HuH-7.5 (cell line): ENCODE data around the gene HOXA6.

Experiments used
- DNase-seq: peaks from one replicate; pipeline ENCODE4 v3.0.0; 2011; ENCODE audit warnings: low spot score

HOXA6 gene

DNA sequence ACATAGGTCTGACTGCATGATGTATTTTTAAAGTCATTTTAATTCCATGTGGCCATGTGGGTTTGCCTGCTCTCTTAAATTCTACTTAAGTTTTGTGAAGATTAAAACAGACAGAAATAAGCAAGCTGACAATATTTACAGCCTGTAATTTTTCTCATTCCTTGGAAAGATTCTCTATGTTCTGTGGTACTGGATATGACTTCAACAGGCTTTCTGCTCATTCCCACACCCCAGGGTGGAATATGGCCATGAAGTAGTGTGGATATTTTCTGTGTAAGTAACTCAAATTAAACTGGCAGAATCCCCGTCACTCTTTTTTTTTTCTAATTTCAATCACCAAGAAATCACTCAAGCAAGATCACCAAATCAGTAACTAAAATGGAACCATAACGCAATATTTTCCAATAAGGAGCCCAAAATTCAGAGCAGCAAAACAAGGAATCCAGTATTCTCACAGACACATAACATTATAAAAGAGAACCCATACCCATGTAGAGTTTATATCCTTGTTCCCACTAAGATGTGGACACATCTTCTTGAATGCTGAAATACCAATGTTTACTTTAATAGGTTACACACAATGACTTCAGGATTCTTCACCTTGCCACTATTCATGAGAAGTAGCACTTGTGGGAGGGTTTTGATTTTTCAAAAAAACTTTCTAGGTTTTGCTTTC is 9.8 kb downstream of the HOXA6 start:
- DNase-seq = no peak

DNA sequence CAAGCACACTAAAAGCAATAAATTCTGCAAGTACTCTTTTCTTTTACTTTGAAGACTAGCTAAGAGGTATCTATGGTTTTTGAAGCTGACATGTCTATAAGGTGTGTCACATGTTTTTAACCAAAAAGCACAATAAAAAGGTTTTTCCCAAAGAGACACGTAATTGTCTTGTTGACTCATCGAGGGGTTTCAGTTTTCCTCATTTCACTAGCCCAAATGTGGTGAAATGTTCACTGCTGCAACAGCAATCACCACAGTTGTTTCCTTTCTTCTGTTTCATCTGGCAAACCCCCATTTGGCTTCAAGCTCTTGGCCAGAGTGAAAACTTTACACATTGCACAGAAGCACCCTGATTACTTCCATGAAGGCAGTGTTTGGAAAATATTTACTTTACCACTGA is 13.2 kb downstream of the HOXA6 start:
- DNase-seq = no peak

DNA sequence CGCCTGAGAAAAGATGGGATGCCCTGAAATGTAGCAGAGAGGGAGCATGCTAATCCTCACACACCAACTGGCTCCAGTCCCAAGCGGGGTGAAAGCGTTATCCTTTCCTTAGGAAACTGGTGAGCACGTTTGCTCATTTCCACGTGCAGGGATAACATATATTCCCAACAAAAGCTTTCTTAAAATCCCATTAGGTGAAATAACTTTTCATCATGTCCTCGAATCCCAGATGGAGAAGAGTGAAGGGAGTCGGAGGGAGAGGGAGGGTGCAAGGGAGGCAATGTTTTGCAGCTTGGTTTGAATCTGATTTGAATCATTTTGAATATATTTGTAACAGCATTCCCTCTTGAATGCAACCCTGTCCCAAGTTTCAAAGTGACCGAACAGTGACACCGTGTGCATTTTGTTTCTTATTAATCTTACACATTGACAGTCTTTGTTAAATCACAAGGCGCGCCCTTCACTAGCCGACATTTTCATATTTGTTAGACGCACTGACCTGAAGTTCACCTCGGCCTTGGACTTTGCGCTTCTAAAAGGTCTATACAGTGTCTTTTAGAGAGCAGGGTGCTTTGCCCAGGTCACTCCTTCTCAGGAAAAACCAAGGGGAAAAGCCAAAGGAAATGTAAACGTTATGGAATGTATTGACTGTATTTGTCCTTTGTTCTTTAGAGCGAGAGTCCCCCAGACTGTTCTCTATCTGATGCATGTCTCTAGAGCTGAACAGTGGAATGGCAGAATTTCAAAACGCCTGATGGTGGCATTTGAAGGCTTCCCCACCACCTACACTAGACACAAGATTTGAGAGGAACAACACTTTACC is 14.0 kb downstream of the HOXA6 start:
- DNase-seq = no peak

DNA sequence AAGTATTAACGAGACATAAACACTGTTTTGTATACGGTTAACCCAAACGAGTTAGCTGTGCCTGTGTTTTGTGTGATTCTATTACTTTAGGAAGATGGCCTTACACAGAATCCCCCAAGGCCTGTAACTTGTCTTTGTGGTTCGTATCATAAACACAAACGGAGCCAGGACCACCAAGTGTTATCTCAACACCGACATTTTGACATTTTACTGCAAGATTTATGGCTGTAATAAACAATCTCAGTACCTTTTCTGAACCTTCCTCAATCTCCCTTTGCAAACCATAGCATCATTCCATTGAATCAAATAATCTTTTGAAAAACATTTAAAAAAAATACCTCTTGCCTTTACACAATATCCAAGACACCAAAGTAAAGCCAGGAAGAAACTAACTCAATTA is 14.6 kb downstream of the HOXA6 start:
- no peak for DNase-seq

DNA sequence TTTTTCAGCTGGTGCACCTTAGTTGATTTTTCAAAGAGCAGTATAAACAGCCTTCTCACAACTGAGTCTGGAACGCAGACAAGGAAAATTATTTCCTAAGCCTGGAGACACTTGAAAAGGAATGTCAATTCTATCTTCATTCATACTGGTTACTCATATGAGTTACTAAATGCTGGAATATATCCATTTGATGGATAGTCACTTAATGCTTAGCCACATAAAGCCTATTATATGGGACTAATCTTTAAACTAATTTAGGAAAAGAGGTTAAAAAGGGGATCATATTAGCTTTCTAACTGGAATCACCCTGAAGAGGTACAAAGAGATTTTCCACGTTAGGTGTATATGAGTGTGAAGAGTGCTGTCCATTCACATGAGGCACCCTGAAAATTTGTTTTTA is 15.4 kb downstream of the HOXA6 start:
- no peak for DNase-seq

DNA sequence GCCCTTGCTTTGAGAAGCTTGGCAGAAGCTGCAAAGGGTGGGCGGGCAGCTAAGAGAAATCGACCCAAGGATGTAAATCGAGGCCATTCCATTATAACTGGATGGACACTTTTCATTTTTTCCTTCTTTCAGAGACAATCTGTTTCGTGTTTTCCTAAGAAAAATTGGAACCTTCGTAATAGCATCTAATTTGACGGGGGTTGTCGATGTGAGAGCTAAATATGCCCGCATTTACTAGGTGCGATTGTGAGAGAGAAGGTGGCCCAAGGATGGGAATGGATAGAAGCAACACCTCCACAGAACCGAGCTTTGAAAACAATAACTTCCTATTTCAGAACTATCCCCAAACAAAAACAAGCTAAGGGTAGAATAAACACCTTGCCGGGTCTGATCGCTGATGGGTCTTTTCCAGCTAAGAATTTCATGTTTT is 16.2 kb downstream of the HOXA6 start:
- no peak for DNase-seq

DNA sequence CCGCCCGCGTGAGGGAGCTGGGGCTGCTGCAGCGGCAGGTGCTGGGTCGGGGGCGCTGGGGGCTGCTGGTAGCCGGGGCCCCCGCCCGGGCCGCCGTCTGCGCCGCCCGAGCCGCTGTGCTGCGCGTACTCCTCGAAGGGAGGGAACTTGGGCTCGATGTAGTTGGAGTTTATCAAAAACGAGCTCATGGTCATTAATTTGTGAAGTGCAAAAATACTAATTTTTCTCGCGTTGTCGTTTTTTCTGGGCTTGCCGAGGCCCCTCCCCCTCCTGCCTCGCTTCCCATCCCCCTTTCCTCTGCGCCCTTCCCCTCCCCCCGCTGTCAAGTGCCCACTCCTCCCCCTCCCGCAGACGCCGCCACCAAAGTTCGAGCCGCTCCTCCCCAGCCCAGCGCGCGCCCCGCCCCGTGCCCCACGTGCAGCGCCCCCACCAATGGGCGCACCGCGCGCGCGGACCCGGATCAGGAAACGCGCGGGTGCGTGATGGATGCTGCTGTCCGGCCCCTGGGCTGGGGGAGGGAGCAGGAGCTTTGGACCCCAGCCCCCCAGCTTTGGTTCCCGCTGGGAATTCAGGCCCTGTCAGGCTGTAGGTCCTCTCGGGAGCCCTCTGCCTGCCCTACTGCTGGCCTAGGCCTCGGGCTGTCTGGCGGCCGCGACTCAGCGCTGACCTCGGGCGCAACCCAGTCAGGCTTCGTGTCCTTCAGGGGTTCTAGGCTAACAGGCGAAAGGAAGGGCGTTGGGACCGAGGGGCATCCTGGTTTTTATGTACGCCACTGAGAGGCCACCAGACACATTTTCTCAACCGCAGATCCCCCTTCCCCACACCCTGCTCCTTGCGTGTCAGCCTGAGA is 16.8 kb downstream of the HOXA6 start, which contains the start of gene HOXA4:
TSS of gene HOXA4 (minus strand) at position 218 of the 850 bp plus-strand sequence. CDS start at position 194, 24 bp downstream.
- peak; percentile 87 for DNase-seq

DNA sequence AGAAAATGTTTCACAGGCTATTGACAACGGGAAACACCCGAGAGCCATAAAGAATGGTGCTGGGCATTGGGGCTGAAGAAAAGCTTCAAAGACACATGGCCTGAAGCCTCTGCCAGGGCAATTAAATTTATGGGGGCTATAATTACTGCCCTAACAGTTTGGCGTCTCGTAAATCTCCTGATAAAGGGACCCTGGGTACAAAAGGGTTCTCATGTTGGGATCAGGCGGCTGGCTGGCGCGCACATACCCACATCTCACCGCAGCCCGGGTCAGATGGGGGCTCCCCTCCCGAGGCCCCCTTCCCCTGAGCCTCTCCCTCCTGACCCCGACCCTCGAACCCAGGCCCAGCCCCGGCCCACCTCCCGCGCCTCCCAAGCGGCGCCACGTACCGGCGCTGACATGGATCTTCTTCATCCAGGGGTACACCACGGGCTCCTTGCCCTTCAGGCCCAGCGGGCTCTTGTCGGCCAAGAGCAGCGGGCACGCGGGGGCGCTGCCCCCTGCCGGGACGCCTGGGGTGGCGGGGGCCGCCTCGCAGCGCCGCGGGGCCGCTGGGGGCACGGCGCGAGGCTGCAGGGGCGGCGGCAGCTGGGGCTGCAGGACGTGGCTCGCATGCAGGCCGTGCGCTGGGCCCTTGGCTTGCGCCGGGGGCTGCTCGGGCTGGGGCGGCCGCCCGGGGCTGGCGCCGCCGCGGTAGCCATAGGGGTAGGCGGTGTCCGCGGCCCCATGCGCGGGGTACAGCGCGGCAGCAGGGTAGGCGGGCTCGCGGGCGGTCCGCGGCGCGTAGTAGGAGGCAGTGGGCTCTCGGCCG is 17.6 kb downstream of the HOXA6 start:
- no peak for DNase-seq

DNA sequence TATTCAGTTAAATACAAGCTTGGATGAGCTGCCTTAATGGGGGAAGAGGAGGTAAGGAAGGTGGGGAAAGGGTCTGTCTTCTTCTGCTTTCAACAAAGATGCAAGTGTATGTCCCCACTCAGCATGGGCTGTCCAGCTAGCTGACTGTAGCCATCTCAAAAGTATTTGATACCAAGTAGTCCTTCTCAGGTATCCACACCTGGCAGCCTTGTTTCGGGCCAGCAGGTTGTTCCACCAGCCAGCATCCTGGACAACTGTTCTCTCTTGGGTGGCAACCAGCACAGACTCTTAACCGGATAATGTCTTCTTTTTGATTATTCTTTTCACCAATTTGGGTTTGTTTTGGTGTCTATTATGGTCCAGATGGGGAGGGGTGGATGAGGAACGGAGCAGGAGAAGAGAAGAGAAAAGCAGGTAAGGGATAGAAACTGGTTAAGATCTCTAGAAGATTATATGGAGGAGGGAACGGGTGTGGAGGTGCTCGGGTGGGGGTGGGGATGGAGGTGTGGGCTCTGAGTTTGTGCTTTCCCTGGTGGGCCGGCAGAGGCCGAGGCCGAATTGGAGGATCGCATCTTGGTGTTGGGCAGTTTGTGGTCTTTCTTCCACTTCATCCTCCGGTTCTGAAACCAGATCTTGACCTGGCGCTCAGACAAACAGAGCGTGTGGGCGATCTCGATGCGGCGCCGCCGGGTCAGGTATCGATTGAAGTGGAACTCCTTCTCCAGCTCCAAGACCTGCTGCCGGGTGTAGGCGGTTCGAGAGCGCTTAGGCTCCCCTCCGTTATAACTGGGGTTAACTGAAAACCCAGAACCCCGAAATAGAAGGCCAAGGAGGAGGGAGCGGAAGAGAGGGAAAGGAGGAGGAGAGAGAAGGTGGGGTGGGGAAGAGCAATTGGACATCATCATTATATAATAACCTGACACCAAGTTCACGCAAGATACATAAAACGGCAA is 18.5 kb downstream of the HOXA6 start:
- no peak for DNase-seq

DNA sequence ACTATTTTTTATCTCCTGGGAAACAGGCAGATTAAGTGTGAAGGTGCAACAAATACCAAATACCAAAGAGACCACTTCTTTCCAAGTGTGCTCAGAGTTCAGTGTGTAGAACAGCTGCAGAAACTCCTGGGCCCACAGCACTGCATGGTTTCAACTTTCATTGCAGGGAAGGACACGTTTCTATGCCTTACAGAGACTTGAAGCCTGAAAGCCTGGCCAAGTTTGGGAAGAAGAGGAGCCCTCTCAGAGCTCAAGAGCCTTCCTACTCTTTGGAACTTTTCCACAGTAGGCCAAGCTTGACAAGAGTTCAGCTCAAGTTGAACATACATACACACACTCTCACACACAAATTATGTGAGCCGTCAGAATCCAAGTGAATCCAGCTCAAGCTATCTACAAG is 19.5 kb downstream of the HOXA6 start:
- no peak for DNase-seq

DNA sequence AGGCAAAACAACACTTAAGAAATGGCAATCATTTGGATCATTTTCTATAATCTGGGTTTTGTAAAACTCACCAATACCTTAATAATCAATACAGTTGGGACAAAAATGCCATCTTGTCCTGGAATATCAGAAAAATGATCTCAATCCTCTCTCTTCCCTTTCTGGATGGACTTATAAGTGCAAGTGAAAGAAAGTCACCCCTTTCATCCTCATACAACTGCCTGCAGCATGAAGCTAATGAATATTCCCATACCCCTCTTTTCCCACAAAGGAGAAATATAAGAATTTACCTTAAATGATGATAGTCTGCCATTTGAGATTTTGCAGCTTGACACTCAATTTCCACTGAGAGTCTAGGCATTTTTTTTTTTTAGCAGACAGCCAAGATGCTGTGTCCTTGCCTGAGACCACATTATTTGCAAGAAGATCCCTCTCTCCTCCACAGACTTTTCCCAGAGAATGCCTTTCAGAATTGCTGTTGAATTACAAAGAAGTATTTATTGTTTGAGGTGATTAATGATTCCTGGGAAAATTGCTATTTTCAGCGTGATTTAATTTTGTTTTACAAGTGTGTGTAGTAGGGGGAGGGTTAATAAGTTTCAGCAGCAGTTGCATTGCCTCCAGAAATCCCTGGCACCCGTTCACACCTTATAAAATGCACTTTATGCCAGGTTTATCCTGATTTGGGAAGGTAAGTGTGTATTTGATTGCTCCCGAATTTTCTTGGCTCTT is 20.8 kb downstream of the HOXA6 start:
- DNase-seq = no peak

DNA sequence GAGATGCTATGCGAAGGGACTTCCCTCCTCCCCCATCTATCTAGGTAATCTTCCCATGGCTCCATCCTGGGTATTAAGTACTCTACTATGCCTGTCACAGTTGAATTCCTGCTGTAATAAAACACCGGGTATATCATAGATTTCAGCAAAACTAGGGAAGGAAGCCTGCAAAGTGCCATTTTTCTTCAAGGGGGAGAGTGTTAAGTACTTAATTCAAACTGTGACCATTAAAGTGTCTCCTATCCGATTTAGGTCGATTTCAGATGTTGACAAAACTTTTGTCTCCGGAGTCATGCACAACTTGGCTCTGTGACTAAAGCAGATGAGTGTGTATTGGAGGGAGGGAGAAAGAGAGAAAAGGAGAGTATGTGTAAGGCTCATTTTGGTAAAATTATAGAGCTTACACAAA is 21.6 kb downstream of the HOXA6 start:
- no peak for DNase-seq

DNA sequence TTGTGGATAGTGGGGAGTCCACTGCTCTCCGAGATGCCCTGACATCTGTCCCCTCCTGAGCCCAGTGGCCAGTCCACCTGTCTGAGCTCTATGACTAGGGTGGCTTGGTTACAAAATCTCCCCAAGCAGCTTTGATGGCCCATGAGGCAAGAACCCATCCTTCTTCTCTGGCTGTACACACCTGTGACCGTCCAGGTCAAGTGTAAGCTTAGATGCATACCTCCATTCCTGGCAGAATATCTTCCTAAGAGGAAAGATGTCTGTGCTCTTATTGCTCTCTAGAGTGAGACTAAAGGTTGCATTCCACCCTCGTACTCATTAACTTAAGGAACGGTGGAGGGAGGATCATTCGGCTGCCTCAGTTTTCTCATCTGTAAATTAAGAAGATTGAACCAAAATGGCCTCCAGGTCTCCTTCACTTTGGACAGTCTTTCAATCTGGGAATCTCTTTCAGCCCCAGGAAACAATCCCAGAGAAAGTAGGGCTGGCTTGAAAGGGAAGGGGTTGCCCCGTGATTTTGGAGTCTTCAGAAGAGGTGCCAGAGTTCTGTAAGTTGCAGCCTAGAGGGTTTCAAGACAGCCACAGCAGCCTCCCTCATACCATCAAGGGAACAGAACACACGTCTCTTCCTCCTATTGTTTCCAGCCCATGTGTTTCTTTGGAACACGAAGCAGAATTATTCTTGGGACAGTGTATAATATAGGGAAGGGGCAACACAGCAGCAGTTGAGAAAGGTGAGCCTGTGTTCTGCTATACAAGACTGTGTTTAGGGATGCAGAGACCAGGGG is 22.5 kb downstream of the HOXA6 start:
- no peak for DNase-seq

DNA sequence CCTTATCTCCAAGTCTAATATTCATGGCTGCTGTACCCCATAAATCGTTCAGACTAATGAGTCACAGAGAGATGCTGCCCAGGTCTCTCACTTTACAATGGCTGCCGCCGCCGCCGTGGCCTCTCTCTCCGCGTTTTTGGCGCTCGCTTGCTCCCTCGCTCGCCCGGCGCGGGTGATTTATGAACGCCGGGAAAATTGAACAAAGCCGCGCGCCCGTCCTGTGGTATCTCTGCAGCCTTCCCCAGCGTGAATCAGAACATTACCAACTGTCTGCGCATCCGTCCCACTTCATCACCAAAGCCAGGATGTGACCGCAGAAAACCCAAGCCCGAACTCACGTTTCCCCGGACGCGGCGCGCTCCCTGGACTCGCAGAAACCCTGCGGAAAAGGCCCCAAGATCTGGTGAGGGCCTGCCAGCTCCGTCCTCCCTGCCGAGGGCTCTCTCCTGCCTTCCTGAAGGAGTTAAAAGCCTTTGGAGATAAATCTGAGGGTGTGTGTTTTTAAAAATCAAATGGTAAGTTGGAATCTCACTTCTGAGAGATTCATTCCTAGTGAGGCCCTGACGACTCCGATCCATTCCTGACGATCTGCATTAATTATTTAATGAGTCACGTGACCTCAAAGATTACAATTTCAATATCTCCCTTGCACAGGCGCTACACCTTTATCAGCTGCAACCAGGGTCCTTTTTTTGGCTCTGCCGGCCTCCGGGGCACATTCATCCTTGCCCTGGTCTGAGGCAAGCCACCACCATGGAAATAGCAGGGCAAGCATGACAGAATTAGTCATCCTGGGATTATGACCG is 23.3 kb downstream of the HOXA6 start:
- no peak for DNase-seq

DNA sequence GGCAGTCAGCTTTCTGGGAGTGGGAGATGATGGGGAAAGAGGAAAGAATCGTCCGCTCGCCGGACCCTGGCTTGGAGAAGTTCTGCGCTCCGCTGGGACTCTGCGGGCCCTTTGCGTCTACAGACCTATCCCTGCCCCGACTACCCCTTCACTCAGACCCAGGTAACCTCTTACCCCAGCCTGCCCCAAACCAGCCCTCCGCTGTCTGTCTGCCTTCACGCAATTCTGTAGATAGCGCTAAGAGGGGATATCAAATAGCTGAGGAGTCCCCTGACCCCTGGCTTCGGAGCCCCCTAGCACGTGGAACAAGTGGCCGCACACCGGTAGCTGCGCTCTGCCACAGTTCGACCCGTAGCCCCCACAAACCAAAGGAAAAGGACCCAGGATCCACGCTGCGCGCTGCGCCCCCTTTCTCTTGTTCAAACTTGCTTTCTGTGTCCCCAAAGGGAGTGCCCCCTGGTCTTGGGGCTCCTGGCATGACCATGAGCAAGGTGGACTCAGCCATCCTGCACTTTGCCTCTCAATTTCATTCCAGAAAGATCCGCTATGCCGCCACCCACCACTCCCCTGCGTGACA is 24.0 kb downstream of the HOXA6 start:
- DNase-seq = no peak

DNA sequence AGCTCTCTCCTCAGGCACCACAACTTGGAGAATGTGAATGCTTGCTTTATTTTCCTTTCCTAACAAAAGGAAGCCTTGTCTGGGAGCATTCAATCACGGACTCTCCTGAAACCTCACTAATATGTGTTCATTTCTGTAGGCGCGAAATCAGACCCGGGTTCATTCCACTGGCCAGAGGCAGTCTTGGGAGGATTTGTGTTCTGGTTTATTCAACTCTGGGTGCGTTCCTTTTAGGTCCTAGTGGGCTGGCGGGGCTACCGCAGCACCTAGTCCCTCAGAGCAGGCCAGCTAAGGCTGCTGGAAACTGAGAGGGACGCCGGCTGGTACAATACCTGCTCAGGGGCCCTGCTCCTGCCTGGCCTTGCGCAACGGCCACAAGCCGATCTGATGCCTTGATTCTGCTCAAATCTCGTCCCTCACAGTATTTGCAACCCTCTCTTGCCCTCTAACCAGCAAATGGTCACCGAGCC is 24.5 kb downstream of the HOXA6 start:
- DNase-seq = no peak

DNA sequence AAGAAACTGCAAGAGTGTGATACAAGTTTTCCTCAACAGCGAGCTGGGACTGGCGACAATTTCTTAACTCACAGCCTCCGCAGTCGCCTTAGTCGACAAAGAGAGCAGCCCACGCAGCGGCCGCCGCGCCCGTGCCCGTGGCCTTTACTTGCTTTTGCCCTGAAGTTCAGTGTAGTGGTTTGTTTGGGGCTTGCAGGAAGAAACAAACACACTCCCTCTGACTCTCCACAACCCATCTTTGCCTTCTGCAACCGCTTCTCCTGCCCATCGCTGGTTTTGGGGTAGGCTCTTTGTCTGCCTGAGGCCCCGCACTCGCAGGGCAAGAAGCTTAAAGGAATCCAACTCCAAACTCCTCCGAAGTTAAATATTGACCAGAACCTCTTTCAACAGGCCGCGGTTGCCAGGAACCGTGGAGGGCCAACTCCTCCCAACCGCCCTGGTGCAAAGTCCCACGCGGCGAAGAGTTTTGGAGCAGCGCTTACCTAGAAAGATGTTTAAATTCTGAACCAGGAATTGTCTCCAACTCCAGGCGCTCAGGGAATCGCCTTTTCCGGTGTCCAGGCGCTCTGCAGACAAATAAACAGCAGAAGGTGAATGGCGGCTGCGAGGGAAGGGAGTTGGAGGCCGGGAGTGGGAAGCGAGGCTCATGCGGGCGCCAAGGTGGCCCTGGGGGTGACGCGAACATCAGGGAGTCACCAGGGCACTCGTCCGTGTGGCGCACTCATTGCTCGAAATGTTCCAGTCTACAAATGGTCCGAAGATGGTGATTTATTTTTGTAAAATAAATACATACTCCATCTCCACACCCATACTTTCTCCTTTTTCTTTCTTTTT is 25.3 kb downstream of the HOXA6 start:
- no peak for DNase-seq
